OCI-M2 (cell line): Measurements from ENCODE around the gene IRF1.

Experiments used
- DNase-seq: peaks from one replicate; lab custom pipeline; 2025; ENCODE audit not compliant: unreplicated experiment; lab: John Stamatoyannopoulos, UW

The IRF1 gene

DNA sequence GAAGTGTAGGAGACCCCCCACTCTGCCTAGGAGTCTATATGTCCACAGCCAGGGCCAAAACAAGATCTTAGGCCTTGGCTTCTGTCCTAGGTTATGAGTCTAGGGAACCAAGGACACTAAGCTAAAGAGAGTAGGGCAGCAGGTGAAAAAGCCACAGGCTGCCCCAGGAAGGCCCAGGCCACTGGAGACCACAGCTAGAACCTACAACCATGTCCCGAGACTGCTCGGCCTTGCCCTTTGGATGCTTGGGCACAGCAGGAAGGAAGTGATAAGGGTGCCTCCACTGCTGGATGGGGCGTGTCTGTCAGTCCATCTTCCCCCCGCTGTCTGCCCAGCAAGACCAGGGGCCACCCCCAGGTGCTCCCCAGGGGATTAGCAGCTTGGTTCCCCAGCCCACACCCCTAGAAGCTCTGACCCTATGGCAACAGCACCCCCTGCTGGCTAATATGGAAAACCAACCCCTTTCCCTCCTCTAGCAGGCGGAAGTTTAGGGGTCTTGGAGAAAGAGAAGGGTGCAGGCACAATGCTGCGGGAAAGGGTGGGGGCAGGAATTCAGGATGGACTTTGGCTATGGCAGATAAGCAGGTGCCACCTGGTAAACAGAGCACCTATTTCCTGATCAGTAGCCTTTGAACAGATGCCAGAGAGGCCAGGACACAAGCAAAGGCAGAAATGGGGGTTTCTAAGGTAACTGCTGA, 10.5 kb upstream of the IRF1 start:
- no peak for DNase-seq

- DNase-seq, result no peak
Measured at GRCh38 chr5:132500244-132500930, 9.8 kb upstream of the IRF1 start.

DNA sequence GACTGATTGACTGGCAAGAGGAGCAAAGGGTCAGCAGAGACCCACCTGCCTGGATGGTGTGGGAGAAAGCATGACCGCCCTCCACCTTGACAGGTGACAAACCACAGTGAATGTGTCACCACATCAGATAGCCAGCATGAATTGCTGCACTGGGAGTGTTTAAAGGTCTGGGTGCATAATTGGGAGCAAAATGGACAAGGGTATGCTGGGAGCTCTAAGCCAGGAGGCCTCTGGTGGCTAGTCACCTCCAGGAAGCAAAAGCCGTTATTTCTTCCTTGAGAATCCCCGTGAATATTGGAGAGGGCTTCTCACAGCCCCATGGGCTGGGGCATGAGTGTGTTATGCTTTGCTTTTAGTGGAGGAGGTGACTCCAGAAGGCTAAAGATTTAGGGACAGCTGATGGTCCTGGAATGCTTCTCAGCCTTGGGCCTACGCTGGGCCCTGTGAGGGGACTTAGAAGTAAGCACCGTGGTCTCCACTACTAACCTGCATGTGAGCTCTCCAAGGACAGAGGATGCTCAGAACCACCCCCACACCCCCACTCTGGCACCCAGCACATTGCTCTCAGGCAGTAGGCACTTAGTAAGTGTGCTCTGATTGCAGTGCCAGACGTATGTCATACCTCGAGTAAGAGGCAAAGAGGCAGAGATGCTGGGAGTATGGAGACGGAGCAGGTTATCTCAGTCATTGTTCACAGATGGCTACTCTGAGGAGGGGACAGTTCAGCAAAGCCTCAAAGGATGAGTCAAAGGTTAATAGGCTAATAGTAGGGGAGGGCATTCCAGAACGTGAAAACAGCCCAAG, 9.1 kb upstream of the IRF1 start:
- no peak for DNase-seq

- DNase-seq, result no peak
Measured at GRCh38 chr5:132498686-132499271, 8.2 kb upstream of the IRF1 start.

GRCh38 chr5:132498152-132498551, 7.6 kb upstream of the IRF1 start:
- DNase-seq, result no peak

GRCh38 chr5:132497488-132497997, 7.0 kb upstream of the IRF1 start:
- no peak for DNase-seq

- DNase-seq, result no peak
Measured at GRCh38 chr5:132496631-132497487, 6.3 kb upstream of the IRF1 start.

GRCh38 chr5:132496191-132496630, 5.6 kb upstream of the IRF1 start:
- no peak for DNase-seq

- DNase-seq, result peak; percentile 22
Measured at GRCh38 chr5:132495667-132496190, 5.2 kb upstream of the IRF1 start.

- no peak for DNase-seq
Measured at GRCh38 chr5:132493821-132494220, 3.2 kb upstream of the IRF1 start.

DNA sequence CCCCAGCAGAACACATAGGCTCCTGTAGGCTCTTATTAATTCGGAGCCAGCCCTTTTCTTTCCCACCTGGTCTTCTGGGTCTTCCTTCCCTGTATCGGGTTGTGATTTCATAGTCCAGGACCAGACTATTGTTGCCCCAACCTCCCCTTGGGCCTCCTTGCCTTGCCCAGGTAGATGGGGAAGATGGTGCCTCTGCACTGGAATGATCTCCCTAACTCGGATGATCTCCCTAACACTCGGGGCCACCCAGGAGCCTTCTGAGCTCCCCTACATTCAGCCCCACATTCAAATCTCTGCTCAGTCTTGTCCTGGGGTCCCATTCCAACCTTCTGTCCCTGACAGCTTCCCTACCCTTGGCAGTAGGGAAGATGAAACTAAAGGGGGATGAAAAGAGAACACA, 2.7 kb upstream of the IRF1 start:
- no peak for DNase-seq

DNA sequence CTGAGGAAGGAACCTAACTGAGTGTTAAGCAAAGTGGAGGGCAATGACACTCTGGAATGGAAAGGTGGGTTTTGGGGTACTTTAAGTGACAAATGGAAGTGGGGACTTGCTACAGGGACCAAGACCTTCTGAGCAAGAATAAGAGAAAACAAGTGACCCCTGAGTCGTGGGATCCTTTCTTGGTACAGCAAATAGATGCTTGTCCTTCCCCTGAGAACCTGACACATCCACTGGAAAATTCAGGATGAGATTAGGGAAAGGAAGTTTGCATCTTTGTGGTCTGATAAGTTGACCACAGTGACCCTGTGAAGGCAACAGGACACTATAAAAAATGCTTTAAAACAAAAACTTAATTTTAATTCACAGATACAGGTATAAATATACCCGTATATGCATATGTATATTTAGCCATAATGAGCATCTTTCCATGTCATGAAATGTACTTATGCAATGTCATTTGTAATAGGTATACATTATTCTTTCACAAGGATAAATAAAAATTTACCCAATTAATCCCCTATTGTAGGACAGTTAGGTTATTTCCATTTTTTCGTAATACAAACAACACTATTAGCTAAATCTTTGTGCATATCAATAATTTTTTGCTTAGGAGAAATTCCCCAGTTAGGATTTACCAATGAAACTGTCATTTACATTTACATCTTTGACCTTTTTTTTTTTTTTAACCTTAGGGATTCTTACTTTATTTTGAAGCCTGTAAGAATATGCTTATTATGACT, 2.0 kb upstream of the IRF1 start:
- no peak for DNase-seq

GRCh38 chr5:132491368-132492364, 1.1 kb upstream of the IRF1 start:
- no peak for DNase-seq

DNA sequence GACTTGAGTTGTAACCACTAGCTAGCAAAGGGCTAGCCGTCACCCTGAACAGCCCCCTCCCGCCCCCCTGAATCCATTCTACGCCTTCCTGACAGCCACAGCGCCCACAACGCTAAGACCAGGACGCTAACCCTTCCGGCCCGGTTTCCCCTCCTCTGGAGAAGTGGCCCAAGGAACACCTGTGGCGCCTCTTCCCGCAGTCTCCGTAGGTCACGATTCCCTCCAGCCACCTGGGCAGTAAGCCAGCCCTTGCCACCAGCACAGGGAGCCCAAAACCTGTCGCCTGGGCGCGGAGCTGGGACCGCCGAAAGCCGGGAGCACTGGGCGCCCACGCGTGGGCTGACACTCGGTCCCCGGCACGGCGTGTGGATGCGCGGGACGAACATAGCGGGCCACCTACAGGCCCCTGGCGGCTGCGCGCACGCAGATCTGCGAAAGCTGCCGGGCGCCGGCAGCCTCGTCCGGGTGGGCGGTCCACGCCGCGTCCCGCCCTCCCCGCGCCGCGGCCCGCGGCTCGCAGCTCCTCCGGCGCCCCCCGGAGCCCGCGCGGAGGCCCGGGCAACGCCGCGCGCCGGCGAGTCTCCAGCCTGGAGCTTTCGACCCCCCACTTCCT, 596 bp downstream of the IRF1 start:
- no peak for DNase-seq

GRCh38 chr5:132489051-132489770, 1.4 kb downstream of the IRF1 start:
- DNase-seq, result no peak

DNA sequence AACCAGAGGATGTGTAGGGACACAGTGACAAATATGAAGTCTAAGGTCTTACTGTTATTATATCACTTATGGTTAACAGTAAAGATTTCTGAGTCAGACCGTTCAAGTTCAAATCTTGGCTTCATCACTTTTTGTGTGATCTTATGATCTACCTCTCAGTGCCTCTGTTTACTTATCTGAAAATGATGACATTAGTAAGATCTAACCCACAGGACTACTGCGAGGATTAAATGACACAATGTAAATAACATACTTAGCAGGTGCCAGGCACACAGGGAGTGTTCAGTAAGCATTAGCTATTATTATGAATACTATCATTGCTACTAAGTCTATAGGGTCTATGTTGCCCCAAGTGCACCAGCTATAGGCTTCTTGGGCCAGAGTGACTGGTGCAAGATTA, 2.0 kb downstream of the IRF1 start:
- DNase-seq, result no peak
